A673 (cell line): ENCODE results near the gene CEACAM6. TPM values are rescaled to one million over a fixed set of nuclear protein-coding genes. Genes with fewer than 3 reads are reported as not detected.

Experiments used
- BruUV-seq: library from RNA; stranded (reverse); fragments of 400-500 nt; replicated peaks from 2 replicates; lab custom pipeline; 2021; lab: Mats Ljungman, UMichigan
- CTCF ChIA-PET: fragments of 300-600 bp; sonication (Branson Sonifier 250); formaldehyde crosslinking; loops from one replicate; lab custom pipeline; 2022; ENCODE audit warnings: antibody characterized with exemption; lab: Charles Lee
- POLR2A ChIA-PET: fragments of 300-600 bp; sonication (Branson Sonifier 250); formaldehyde crosslinking; loops from one replicate; lab custom pipeline; 2022; ENCODE audit warnings: antibody characterized with exemption; ENCODE audit not compliant: low non-redundant PET; lab: Charles Lee
- DNase-seq: peaks from one replicate; pipeline ENCODE4 v3.0.0-alpha.2; 2015; ENCODE audit warnings: low spot score
- H3K27ac ChIP-seq: fragments of 200-600 bp; sonication (generic); 2 replicates; pipeline ENCODE4 v1.5.1; 2016; ENCODE audit warnings: mixed run types, low read depth, mild to moderate bottlenecking, mixed read lengths, antibody characterized with exemption, low read length; ENCODE audit not compliant: poor library complexity, severe bottlenecking
- H3K27me3 ChIP-seq: fragments of 200-600 bp; sonication (generic); replicated peaks from 2 replicates; pipeline ENCODE4 v1.6.1; 2017; ENCODE audit warnings: mixed run types, low read depth, mild to moderate bottlenecking, mixed read lengths, antibody characterized with exemption, low read length; ENCODE audit not compliant: insufficient read depth, poor library complexity
- H3K36me3 ChIP-seq: fragments of 200-600 bp; sonication (generic); 2 replicates; pipeline ENCODE4 v1.6.1; 2016; ENCODE audit warnings: mixed run types, mild to moderate bottlenecking, mixed read lengths, antibody characterized with exemption, low read length; ENCODE audit not compliant: insufficient read depth, poor library complexity, severe bottlenecking
- H3K4me1 ChIP-seq: fragments of 200-600 bp; sonication (generic); 2 replicates; pipeline ENCODE4 v1.6.1; 2017; ENCODE audit warnings: mixed run types, mild to moderate bottlenecking, mixed read lengths, antibody characterized with exemption, low read length; ENCODE audit not compliant: insufficient read depth, poor library complexity, severe bottlenecking
- H3K4me3 ChIP-seq: fragments of 200-600 bp; sonication (generic); 2 replicates; pipeline ENCODE4 v1.5.1; 2016; ENCODE audit warnings: low read depth, mixed run types, mild to moderate bottlenecking, mixed read lengths, low read length; ENCODE audit not compliant: poor library complexity, severe bottlenecking
- H3K9me3 ChIP-seq: fragments of 200-600 bp; sonication (generic); 2 replicates; pipeline ENCODE4 v1.6.1; 2016; ENCODE audit warnings: mixed run types, low read depth, mild to moderate bottlenecking, mixed read lengths, antibody characterized with exemption, low read length; ENCODE audit not compliant: poor library complexity, severe bottlenecking
- CTCF ChIP-seq: fragments of 300-800, 200-600 bp; sonication (generic); conservative IDR thresholded peaks from 2 replicates; pipeline ENCODE4 v1.5.1; 2017; ENCODE audit warnings: low read depth, mild to moderate bottlenecking, antibody characterized with exemption, low read length, moderate library complexity, mixed read lengths
- EZH2 ChIP-seq: fragments of 200-600 bp; sonication (generic); IDR thresholded peaks from 2 replicates; pipeline ENCODE4 v1.6.1; 2017; ENCODE audit warnings: borderline replicate concordance, low read depth, mild to moderate bottlenecking, mixed read lengths, antibody characterized with exemption, low read length; ENCODE audit not compliant: poor library complexity, severe bottlenecking
- intact Hi-C: fragments of 100-400 bp; cut with micrococcal nuclease; formaldehyde crosslinking; loops from one replicate; pipeline ENCODE4 v1.10.0; 2022; ENCODE audit not compliant: unreplicated experiment
- total RNA-seq: library from RNA; stranded (reverse); gene quantifications from 2 replicates; pipeline ENCODE4 v1.2.3, GENCODE V29; 2021

Gene CEACAM6
- total RNA-seq, 1 experiment from 2014 or later: 2.4 TPM

- no peak overlapping the region for H3K4me3 ChIP-seq
- DNase-seq: no peak
- H3K27ac ChIP-seq: no peak overlapping the region
- no peaks in the 10 kb centered on the region for H3K27me3 ChIP-seq
- H3K4me1 ChIP-seq: no peaks in the 10 kb centered on the region
- intact Hi-C loops: no loop called here
- ChIA-PET POLR2A (no interaction called here), CTCF (no interaction called here)
- BruUV-seq: no TSS peak
- H3K9me3 ChIP-seq: no peaks in the 10 kb centered on the region
- no peaks in the 10 kb centered on the region for H3K36me3 ChIP-seq
- TF ChIP-seq EZH2 (no peak), CTCF (no peak)
Observed at GRCh38 chr19:41776700-41777099, 21.4 kb downstream of the CEACAM6 start.

- TF ChIP-seq EZH2 (no peak), CTCF (no peak)
- Histone ChIP-seq H3K9me3 (no peaks in the 10 kb centered on the region), H3K4me3 (no peak overlapping the region), H3K27ac (no peak overlapping the region), H3K27me3 (no peaks in the 10 kb centered on the region), H3K4me1 (peaks cover 11% of the 10 kb centered on the region), H3K36me3 (no peaks in the 10 kb centered on the region)
- no peak for DNase-seq
- ChIA-PET POLR2A (no interaction called here), CTCF (no interaction called here)
- intact Hi-C loops: loop anchor here (2.0 kb wide), 1 partner anchor 31 kb away; no protein-coding TSS in a partner anchor
- BruUV-seq: no TSS peak
Observed at GRCh38 chr19:41783612-41784011, 28.3 kb downstream of the CEACAM6 start.

GRCh38 chr19:41784312-41784711 is 29.0 kb downstream of the CEACAM6 start:
- ChIA-PET POLR2A (no interaction called here), CTCF (interaction anchor here (1.0 kb wide), 1 partner anchor 31 kb away, joined by 7 read pairs; no protein-coding TSS in a partner anchor)
- no peak overlapping the region for H3K27ac ChIP-seq
- intact Hi-C loops: loop anchor here (2.0 kb wide), 1 partner anchor 32 kb away; no protein-coding TSS in a partner anchor
- no peaks in the 10 kb centered on the region for H3K27me3 ChIP-seq
- peaks cover 11% of the 10 kb centered on the region for H3K4me1 ChIP-seq
- H3K9me3 ChIP-seq: no peaks in the 10 kb centered on the region
- H3K36me3 ChIP-seq: no peaks in the 10 kb centered on the region
- no peak for TF ChIP-seq CTCF
- no peak for TF ChIP-seq EZH2
- no peak for DNase-seq
- H3K4me3 ChIP-seq: no peak overlapping the region
- no TSS peak for BruUV-seq
